Measurements from ENCODE around the gene PRRT2.
"Not testable (repeated sequence)": the region's sequence is repeated elsewhere in the genome, so short reads cannot be mapped to it uniquely, and the experiment has no call there.

PRRT2 gene

DNA sequence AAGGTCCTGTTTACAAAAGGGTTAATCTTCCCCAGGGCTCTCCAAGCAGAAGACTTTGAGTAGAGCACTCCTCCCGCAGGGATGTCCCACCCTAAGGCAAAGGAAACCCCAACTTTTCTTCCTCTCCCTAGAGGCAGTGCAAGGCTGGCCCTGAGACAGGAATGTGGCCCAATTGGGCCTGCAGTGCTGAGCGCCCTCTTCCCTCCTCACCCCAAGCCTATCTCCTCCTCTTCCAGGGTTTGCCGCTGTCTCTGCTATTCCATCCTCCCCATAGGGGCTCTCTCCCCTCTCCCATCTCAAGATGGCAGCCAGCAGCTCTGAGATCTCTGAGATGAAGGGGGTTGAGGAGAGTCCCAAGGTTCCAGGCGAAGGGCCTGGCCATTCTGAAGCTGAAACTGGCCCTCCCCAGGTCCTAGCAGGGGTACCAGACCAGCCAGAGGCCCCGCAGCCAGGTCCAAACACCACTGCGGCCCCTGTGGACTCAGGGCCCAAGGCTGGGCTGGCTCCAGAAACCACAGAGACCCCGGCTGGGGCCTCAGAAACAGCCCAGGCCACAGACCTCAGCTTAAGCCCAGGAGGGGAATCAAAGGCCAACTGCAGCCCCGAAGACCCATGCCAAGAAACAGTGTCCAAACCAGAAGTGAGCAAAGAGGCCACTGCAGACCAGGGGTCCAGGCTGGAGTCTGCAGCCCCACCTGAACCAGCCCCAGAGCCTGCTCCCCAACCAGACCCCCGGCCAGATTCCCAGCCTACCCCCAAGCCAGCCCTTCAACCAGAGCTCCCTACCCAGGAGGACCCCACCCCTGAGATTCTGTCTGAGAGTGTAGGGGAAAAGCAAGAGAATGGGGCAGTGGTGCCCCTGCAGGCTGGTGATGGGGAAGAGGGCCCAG lies 1.0 kb downstream of the PRRT2 start:
- no peak for DNase-seq

DNA sequence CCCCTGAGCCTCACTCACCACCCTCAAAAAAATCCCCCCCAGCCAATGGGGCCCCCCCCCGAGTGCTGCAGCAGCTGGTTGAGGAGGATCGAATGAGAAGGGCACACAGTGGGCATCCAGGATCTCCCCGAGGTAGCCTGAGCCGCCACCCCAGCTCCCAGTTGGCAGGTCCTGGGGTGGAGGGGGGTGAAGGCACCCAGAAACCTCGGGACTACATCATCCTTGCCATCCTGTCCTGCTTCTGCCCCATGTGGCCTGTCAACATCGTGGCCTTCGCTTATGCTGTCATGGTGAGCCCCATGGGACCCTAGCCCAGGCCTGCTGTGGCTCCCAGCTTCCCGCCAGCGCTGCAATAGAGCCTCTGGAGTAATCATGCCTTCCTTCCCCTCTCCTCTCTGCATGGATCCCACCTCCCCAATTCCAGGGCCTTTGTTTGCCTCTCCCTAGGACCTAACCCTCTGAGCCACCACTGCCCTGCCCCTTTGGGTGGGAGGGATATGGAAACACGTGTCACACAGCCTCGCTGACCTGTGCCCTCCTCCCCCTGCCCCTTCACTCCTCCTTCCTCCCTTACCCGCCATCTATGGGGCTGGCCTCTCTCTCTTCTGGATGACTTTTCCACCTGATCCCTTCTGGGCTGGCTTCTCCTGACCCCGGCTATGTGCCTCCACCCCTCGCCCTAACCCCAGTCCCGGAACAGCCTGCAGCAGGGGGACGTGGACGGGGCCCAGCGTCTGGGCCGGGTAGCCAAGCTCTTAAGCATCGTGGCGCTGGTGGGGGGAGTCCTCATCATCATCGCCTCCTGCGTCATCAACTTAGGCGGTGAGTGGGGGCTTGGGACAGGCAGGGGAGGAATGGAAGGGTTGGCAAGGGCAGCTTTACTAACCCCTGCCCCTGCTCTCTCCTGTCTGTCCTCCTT lies 1.9 kb downstream of the PRRT2 start:
- DNase-seq = no peak

DNA sequence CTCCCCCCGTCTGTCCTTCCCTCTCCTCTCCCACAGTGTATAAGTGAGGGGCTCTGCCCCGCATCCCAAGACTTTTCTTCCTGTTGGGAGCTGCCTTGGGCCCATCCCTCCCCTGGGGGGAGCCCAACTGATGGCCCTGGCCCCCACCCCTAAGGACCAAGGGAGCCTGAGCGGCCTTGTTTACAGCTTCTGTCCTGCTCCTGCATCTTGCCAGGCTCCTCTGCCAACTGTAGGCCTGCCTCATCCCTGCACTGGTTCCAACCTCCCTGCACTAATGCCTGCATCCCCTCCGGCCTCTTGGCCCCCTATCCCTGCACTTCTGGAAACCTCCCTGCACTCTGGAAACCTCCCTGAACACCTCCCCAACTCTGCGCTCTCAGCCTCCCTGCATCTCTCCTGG lies 2.6 kb downstream of the PRRT2 start:
- DNase-seq = no peak

DNA sequence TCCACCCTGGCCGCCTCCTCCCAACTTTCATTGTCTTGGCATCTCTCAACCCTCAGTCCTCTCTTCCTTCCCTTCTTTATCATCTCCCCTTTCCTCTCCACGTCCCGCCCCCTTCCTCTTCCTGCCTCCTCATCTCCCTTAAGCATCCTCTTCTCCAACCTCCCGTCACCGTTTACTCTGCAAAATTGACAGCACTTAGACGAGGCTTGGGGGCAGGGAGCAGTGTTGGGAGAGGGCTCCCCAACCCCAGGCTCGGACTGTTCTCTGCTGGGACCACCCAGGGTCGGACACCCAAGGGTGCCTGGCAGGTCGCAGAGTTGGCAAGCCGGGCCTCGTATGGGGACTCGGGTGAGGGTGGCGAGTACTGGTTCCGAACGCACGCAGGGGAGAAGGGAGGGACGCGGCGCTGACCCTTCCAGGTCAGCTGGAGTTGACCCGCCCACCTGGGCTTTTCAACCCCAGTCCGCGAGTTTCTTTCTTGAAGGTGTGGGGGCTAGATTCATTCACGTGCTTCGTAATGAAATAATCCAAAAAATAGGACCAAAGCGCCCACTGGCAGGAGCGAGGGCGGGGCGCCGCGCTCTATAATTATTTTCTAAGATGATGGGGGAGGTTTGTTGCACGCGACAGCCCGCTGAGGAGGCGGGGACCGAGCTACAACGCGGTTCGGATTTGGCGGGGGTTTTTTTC lies 3.2 kb downstream of the PRRT2 start:
- DNase-seq = peak; percentile 60

DNA sequence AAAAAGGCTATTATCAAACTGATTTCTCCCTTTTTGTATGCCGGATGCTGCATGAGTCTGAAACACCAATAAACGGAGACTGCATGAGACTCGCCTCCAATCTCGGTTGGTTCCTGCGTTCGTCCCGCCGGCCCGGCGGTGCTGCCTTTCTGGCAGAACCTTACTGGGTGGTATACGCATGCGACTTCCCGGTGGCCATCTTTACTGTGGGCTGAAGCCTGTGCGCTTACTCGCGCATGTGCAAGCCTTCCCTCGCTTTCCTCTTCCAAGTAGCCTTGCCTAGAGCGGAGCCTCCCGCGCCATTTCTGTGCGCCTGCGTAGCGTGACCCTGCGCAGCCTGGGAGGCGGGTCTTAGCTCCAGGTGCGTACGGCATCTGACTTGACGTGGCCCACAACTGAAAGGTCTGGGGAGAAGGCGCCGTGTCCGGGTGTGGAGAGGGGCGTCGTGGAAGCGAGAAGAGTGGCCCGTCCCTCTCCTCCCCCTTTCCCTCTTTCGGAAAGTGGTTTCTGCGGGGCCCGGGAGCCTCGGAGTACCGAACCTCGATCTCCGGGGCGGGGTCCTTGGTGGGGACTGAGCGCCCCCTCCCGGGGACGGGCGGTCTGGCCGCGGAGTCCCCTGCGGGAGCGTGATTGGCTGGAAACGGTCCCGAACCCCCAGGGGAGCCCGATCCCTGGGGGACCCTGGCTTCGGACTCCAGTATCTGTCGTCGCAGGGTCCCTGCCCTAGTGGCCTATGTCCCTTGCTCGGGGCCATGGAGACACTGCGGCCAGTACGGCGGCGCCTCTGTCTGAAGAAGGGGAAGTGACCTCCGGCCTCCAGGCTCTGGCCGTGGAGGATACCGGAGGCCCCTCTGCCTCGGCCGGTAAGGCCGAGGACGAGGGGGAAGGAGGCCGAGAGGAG lies 4.0 kb downstream of the PRRT2 start, which contains the start of gene PAGR1:
TSS of gene PAGR1 (plus strand) at position 360 of the 901 bp plus-strand sequence. CDS start at position 734, 374 bp downstream.
- peak; percentile 100 for DNase-seq

DNA sequence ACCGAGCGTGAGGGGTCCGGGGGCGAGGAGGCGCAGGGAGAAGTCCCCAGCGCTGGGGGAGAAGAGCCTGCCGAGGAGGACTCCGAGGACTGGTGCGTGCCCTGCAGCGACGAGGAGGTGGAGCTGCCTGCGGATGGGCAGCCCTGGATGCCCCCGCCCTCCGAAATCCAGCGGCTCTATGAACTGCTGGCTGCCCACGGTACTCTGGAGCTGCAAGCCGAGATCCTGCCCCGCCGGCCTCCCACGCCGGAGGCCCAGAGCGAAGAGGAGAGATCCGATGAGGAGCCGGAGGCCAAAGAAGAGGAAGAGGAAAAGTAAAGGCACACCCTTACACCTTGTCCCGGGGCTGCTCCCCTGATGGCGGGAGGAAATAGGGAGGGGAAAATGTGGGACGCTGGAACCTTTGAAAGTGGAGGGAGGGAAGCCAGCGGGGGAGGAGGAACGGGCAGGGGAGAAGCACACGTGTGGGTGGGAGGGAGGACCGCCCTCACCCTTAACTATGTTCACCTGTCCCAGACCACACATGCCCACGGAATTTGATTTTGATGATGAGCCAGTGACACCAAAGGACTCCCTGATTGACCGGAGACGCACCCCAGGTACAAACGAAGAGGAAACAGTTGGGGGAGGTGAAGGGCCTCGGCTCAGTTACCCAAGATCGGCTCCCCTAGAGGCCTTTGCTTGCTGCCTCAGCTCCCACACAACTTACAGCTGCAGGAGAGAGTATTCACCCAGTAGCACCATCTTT lies 4.9 kb downstream of the PRRT2 start:
- peak; percentile 72 for DNase-seq

DNA sequence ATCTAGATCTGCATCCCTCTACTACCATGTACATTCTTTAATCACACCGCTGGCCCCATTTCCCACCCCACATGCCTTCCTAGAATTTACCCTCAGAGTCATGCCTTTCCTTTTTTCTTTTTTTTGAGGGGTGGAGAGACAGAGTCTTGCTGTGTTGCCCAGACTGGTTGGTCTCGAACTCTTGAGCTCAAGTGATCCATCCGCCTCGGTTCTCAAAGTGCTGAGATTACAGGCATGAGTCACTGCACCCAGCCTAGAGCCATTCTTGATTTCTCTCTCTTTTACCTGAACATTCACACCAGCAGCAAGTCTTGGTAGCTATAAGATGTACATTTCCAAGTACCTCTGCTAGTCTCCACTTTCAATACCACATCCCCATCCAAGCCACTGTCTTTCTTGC lies 6.1 kb downstream of the PRRT2 start:
- no peak for DNase-seq

DNA sequence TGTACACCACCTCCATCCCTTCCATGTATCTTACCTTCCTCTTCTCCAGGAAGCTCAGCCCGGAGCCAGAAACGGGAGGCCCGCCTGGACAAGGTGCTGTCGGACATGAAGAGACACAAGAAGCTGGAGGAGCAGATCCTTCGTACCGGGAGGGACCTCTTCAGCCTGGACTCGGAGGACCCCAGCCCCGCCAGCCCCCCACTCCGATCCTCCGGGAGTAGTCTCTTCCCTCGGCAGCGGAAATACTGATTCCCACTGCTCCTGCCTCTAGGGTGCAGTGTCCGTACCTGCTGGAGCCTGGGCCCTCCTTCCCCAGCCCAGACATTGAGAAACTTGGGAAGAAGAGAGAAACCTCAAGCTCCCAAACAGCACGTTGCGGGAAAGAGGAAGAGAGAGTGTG lies 7.5 kb downstream of the PRRT2 start:
- DNase-seq = no peak

DNA sequence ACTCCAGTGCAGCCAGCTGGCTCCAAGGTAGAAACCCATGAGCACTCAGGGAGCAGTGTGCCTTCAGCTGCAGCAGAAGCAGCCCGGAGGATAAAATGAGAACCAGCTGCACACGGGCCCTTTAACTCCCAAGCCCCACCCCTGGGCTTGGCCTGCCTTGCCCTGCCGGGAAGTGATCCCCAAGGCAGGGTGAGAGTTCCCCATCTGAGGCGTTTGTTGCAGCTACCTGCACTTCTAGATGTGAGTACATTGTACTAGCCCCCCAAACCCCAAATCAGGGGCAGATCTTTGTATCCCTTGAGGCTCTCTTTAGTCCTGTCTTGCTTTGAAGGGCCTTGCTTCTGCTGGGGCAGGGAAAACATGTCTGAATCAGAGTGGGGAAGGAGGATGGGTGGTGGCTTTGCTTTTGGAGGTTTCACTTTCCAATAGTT lies 8.3 kb downstream of the PRRT2 start, which contains the start of gene MVP:
TSS of gene MVP (plus strand) at position 192 of the 431 bp plus-strand sequence. CDS start 10,088 bp downstream, outside the sequence.
- DNase-seq = peak; percentile 68

DNA sequence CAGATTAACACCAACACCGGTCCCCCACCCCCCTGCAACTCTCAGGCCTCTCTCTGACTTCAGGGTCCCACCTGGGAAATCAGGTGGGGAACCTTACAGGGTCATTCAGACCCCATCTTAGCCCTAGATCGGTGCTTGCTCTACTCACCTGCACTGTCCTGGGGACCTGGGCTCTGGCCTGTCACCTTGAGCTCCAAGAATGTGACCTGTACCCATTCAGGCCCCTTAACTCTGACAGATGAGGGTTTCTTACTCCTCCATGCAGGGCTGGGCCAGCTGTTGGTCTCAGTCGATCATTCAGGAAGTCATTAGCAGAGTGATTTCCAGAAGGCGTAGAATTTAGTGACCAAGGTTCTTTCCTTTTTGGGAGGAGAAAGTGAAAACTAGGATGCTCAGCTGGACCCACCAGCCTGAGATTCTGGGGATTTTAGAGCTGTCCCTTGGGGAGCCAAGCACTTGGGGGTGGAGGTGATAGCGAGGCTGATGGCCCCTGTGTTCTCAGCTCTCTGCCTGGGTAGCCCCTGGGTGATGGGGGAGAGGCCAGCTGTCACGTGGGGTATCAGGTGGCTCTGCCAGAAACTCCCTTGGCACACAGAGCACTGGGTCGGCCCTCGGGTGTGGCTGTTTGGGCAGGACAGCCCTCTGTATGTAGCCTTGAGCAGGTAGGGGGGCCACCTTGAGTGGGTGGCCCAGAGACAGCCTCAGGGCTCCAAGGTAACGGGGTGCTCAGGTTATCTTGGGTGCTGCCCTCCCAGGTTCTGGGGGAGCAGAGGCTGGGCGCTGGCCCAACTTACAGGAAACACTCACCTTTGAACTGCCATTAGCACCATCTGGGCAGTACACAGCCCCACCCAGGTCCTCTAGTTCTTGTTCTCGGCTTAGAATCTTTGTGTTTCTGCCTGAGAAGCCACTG lies 9.0 kb downstream of the PRRT2 start:
- no peak for DNase-seq

DNA sequence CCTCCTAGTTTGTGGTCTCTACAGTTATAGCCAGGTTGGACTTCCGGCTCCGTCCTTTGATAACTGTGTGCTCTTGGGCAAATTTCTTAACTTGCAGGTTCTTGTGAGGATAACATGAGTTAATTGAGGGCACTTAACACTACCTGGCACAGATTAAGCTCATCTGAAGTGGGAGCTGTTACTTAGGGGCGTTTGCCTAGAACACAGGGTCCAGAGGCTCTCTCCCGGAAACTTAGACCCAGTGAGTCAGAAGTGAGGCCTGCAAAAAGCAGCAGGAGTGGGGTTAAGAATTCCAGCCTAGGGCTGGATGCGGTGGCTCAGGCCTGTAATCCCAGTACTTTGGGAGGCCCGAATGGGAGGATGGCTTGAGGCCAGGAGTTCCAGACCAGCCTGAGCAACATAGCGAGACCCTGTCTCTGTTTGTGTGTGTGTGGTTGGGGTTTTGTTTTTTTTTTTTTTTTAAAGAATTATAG lies 9.7 kb downstream of the PRRT2 start:
- no peak for DNase-seq

DNA sequence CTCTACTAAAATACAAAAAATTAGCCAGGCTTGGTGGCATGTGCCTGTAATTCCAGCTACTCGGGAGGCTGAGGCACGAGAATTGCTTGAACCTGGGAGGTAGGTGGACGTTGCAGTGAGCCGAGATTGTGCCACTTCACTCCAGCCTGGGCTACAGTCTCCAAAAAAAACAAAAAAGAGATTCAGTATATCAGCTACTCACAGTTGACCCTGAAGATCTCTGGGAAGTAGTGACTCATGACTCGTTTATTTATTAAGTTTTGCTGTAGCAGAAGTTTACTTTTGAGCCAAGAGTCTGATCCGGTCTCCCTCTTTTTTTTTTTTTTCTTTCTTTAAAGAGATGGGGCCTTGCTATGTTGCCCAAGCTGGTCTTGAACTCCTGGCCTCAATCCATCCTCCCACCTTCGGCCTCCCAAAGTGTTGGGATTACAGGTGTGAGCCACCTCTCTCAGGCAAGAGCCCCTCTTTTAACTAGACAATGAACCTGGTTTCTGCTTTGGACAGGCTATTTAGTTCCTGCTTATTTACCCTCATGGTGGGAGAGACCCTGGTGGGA lies 12.7 kb downstream of the PRRT2 start:
- no peak for DNase-seq

DNA sequence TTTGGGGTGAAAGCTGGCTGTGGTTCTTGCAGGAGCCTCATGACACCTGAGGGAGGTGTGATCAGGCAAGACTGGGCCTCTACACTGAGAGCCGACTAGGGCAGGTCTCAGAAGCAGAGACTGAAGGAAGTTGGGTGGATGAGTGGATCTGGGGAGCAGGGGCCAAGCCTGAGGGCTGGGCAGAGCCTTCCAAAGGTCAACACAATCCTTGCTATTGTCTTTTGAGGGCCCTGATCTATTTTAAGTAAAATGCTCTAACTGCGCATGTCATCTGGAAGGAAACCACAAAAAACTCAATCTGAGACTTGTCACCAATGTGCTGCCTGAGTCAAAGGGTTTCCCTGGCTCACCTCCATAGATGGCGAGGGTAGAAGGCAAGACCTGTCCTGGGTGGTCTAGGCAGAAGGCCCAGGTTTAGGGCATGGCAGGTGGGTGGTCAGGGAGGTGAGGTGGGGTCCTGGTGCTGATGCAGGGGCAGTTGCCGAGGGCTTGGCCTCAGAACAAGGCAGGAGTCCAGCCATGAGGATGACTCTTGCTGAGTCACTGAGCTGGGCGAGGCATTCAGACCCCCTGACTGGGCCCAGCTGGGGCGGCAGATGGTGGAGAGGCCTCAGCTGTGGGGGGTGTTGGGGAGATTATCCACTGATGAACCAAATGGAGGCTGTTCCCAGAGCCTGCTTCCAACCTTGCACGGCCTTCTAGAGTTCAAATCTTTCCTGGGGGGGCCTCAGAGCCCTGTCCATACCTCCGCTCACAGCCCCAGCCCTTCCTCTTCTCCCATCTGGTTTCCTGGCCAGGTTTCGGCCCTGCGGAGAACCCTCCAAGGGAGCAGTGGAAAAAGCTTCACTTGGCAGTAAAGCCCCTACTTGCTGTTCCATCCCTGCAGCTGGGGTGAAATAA lies 13.4 kb downstream of the PRRT2 start:
- no peak for DNase-seq

DNA sequence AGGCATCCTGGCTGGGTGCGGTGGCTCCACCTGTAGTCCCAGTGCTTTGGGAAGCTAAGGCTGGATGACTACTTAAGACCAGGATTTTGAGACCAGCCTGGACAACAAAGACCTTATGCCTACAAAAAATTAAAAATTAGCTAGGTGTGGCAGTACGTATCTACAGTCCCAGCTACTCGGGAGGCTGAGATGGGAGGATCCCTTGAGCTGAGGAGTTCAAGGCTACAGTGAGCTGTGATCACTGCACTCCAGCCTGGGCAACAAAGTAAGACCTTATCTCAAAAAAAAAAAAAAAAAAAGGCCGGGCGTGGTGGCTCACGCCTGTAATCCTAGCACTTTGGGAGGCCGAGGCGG lies 14.3 kb downstream of the PRRT2 start:
- DNase-seq = no peak

DNA sequence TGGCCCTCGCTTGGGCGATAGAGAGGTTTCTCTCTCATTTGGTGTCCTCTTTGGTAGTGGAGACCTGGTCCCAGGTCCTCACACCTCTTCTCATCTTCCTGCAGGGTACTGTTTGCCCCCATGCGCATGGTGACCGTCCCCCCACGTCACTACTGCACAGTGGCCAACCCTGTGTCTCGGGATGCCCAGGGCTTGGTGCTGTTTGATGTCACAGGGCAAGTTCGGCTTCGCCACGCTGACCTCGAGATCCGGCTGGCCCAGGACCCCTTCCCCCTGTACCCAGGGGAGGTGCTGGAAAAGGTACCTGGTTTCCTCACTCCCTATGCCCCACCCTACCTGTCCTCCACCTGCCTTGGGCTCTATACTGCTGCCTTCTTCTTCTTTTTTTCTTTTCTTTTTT lies 18.8 kb downstream of the PRRT2 start:
- no peak for DNase-seq

DNA sequence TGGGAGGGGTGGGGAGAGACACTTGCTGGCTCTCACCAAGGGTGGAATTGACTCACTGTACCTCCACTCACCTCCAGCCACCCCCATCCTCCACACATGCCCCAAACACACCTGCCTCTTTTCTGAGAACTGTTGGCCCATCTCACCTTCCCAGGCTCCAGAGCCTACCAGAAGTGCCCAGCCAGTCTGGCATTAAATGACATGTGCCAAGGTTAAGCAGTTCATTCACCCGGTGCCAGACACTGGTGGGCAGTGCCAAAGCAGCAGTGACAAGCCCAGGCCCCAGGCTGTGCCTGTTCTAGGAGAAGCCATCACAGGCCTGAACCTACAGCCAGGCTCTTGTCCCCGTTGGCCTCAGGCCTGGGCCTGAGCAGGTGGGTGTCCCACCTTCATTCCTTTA lies 19.5 kb downstream of the PRRT2 start:
- no peak for DNase-seq

DNA sequence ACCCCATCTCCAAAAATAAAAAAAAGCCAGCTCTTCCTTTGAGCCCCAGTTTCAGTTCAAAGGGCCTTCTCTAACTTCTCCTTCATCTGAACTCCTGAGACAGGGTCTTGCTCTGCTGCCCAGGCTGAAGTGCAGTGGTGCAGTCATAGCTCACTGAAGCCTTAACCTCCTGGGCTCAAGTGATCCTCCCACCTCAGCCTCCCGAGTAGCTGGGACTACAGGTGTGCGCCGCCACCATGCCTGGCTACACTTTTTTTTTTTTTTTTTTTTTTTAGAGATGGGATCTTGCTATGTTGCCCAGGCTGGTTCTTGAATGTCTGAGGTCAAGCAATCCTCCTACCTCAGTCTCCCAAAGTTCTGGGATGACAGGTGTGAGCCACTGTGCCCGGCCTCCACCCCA lies 21.2 kb downstream of the PRRT2 start:
- not testable (repeated sequence) for DNase-seq

DNA sequence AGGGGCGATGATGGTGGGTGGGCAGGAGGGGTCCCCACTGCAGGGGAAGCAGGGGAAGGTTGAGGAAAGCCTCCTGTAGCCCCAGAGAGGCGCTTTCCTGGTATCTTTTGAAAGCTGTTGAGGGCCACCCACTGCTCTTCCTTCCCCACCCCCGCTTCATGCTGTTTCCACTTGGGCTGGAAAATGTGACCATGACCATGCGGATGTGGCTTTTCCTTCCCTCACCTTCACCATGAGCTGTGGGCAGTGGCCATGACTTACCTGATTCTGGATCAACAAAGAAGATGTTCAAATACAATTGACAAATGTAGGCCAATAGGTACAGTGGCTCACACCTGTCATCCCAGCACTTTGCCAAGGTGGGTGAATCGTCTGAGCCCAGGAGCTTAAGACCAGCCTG lies 22.1 kb downstream of the PRRT2 start:
- no peak for DNase-seq

Data from NCI-H345 (cell line).